Measurements from ENCODE around the gene HECW1.

The HECW1 gene

DNA sequence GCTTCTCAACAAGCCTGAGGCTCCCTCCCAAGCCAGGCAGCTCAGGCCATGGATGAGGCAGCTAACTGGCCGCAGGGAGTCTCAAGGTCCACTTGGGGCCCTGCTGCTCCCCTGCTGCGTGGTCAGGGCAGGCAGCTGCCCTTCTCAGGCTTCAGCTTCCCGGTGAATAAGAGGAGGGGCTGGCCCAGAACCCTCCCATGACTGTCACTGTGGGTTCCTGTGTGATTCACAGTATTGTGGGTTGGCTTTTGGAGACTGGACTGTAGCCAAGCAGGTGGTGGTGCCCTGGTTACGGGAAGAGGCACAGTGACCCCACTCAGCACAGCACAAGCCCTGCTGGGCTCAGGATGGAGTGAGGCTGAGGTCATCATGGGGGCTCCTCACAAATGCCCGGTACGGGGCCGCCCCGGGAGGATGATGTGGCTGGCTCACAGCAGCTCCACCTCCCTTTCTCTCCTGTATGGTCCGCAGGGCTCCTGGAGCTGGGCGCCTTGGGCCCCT is 189.8 kb downstream of the HECW1 start:
- in situ Hi-C loops (cut with HindIII; ENCODE audit: low pct_ligation_motif_present, low sequenced_read_pairs), result no loop called here
- peak; percentile 73 for DNase-seq
- Histone ChIP-seq H3K27me3 (replicated peaks) (no peaks in the 10 kb centered on the region), H3K36me3 (replicated peaks) (no peaks in the 10 kb centered on the region), H3K4me3 (ENCODE audit: low read depth, low read length) (no peak overlapping the region), H3K27ac (no peak overlapping the region)
- TF ChIP-seq, protein P1, sequence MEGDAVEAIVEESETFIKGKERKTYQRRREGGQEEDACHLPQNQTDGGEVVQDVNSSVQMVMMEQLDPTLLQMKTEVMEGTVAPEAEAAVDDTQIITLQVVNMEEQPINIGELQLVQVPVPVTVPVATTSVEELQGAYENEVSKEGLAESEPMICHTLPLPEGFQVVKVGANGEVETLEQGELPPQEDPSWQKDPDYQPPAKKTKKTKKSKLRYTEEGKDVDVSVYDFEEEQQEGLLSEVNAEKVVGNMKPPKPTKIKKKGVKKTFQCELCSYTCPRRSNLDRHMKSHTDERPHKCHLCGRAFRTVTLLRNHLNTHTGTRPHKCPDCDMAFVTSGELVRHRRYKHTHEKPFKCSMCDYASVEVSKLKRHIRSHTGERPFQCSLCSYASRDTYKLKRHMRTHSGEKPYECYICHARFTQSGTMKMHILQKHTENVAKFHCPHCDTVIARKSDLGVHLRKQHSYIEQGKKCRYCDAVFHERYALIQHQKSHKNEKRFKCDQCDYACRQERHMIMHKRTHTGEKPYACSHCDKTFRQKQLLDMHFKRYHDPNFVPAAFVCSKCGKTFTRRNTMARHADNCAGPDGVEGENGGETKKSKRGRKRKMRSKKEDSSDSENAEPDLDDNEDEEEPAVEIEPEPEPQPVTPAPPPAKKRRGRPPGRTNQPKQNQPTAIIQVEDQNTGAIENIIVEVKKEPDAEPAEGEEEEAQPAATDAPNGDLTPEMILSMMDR (IDR thresholded peaks at IDR 0.05; ENCODE audit: low read depth, low read length, missing control alignments), result no peak

- Histone ChIP-seq H3K4me3 (ENCODE audit: low read depth, low read length) (no peak overlapping the region), H3K27me3 (replicated peaks) (no peaks in the 10 kb centered on the region), H3K36me3 (replicated peaks) (no peaks in the 10 kb centered on the region), H3K27ac (no peak overlapping the region)
- no peak for DNase-seq
- TF ChIP-seq, protein P1 (IDR thresholded peaks at IDR 0.05; ENCODE audit: low read depth, low read length, missing control alignments), result no peak
- in situ Hi-C loops (cut with HindIII; ENCODE audit: low pct_ligation_motif_present, low sequenced_read_pairs), result no loop called here
Measured at GRCh38 chr7:43302773-43303460, 190.5 kb downstream of the HECW1 start.

DNA sequence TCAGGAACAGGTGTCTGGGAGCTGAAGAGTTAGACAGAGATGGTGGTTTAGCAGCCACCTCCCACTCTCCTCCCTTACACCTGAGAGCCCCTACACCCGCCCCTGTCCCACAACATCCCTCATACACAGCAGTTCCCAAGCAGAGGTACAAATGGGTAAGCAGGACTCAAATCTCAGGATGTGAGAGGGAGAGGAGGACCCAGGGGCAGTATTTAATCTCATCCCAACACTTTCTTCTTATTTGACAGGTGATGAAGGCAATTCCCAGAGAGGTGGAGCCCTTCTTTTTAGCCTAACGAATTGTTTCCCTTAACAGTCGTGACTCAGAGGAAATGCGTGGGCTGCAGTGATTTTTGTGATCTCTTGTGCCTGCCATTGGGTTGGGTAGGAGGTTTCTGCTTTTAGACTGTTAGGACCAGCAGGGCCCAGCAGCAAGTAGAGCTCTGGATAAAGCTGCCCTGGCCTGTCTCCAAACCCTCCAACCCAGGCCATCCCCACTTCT is 191.3 kb downstream of the HECW1 start:
- H3K4me3 ChIP-seq (ENCODE audit: low read depth, low read length), result no peak overlapping the region
- TF ChIP-seq, protein P1 (IDR thresholded peaks at IDR 0.05; ENCODE audit: low read depth, low read length, missing control alignments), result no peak
- H3K27me3 ChIP-seq (replicated peaks), result no peaks in the 10 kb centered on the region
- peak; percentile 4 for DNase-seq
- no peaks in the 10 kb centered on the region for H3K36me3 ChIP-seq (replicated peaks)
- in situ Hi-C loops (cut with HindIII; ENCODE audit: low pct_ligation_motif_present, low sequenced_read_pairs), result no loop called here
- no peak overlapping the region for H3K27ac ChIP-seq

GRCh38 chr7:43306404-43306803 is 194.0 kb downstream of the HECW1 start:
- DNase-seq, result no peak
- Histone ChIP-seq H3K36me3 (replicated peaks) (no peaks in the 10 kb centered on the region), H3K27me3 (replicated peaks) (no peaks in the 10 kb centered on the region), H3K4me3 (ENCODE audit: low read depth, low read length) (no peak overlapping the region), H3K27ac (no peak overlapping the region)
- in situ Hi-C loops (cut with HindIII; ENCODE audit: low pct_ligation_motif_present, low sequenced_read_pairs), result no loop called here
- TF ChIP-seq, protein P1 (IDR thresholded peaks at IDR 0.05; ENCODE audit: low read depth, low read length, missing control alignments), result no peak

DNA sequence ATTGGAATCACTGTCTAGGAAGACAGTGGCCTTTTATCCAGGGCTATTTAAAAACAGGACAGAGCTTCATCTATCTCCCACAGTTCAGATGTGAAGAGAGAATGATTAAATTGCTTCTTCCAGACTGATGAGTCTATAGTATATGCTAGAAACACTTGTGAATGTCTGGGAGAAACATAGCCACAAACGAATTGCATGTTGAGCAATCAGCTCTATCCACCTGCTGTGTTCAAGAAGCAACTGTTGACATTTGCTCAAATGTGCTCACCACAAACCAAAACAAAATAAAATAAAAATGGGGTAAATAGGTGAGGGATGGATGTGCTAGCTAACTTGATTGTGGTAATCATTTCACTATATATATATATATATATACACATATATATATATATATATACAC is 195.1 kb downstream of the HECW1 start:
- H3K27me3 ChIP-seq (replicated peaks), result no peaks in the 10 kb centered on the region
- TF ChIP-seq, protein P1 (IDR thresholded peaks at IDR 0.05; ENCODE audit: low read depth, low read length, missing control alignments), result no peak
- H3K27ac ChIP-seq, result no peak overlapping the region
- no peak overlapping the region for H3K4me3 ChIP-seq (ENCODE audit: low read depth, low read length)
- no peaks in the 10 kb centered on the region for H3K36me3 ChIP-seq (replicated peaks)
- in situ Hi-C loops (cut with HindIII; ENCODE audit: low pct_ligation_motif_present, low sequenced_read_pairs), result no loop called here
- no peak for DNase-seq

Measured in brain microvascular endothelial cell (primary cell).